HepG2 (cell line): ENCODE measurements around the gene MPO. TPM values are rescaled to one million over a fixed set of nuclear protein-coding genes. Genes with fewer than 3 reads are reported as not detected.
A peak's percentile ranks its signal among the peaks of the same experiment; 100 is the strongest.

Source experiments
- AGO2 ChIP-seq: fragments of 200-400 bp; formaldehyde crosslinking; optimal IDR thresholded peaks from 2 replicates; pipeline ENCODE3; 2017; ENCODE audit warnings: mild to moderate bottlenecking, low read depth, low read length, moderate library complexity
- AKAP8 ChIP-seq: sonication (generic); formaldehyde crosslinking; IDR thresholded peaks from 2 replicates; pipeline ENCODE4 v1.5.1; 2020; ENCODE audit warnings: mild to moderate bottlenecking, missing genetic modification reagents
- HNRNPLL ChIP-seq: fragments of 200-400 bp; formaldehyde crosslinking; IDR thresholded peaks from 2 replicates; pipeline ENCODE4 v1.6.1; 2017; ENCODE audit warnings: mild to moderate bottlenecking, low read depth, low read length; ENCODE audit not compliant: poor library complexity, severe bottlenecking
- JARID2 ChIP-seq: sonication (generic); formaldehyde crosslinking; IDR thresholded peaks from 2 replicates; pipeline ENCODE4 v1.8.1; 2023; ENCODE audit warnings: missing genetic modification reagents, inconsistent platforms; ENCODE audit not compliant: insufficient replicate concordance
- MATR3 ChIP-seq: sonication (generic); formaldehyde crosslinking; IDR thresholded peaks from 2 replicates; pipeline ENCODE4 v1.4.0; 2020; ENCODE audit warnings: missing genetic modification reagents
- MEIS2 ChIP-seq: sonication (generic); formaldehyde crosslinking; IDR thresholded peaks from 2 replicates; pipeline ENCODE4 v1.9.0; 2021; ENCODE audit warnings: mild to moderate bottlenecking, missing genetic modification reagents
- PHF20 ChIP-seq: sonication (generic); formaldehyde crosslinking; IDR thresholded peaks from 2 replicates; pipeline ENCODE4 v1.5.0; 2020; ENCODE audit warnings: mild to moderate bottlenecking, missing genetic modification reagents
- SIN3A ChIP-seq: IDR thresholded peaks from 2 replicates; pipeline ENCODE4 v1.6.1; 2011; ENCODE audit warnings: low read depth, mild to moderate bottlenecking, control low read depth, low read length, borderline replicate concordance
- SMAD3 ChIP-seq: sonication (generic); formaldehyde crosslinking; IDR thresholded peaks from 2 replicates; pipeline ENCODE4 v1.4.0; 2020; ENCODE audit warnings: missing genetic modification reagents
- SMARCC2 ChIP-seq: fragments of 450-650 bp; IDR thresholded peaks from 2 replicates; pipeline ENCODE4 v1.6.1; 2017; ENCODE audit warnings: antibody characterized with exemption, mild to moderate bottlenecking
- U2AF2 ChIP-seq: fragments of 200-400 bp; formaldehyde crosslinking; IDR thresholded peaks from 2 replicates; pipeline ENCODE4 v1.6.1; 2017; ENCODE audit warnings: low read depth, mild to moderate bottlenecking, low read length
- ZFP41 ChIP-seq: sonication (generic); formaldehyde crosslinking; IDR thresholded peaks from 2 replicates; pipeline ENCODE4 v1.4.0; 2020; ENCODE audit warnings: mild to moderate bottlenecking, missing genetic modification reagents, borderline replicate concordance
- ZFP82 ChIP-seq: sonication (generic); formaldehyde crosslinking; IDR thresholded peaks from 2 replicates; pipeline ENCODE4 v1.5.1; 2020; ENCODE audit warnings: mild to moderate bottlenecking, missing genetic modification reagents, borderline replicate concordance
- ZNF235 ChIP-seq: sonication (generic); formaldehyde crosslinking; IDR thresholded peaks from 2 replicates; pipeline ENCODE4 v1.8.1; 2023; ENCODE audit warnings: mild to moderate bottlenecking, missing genetic modification reagents, borderline replicate concordance
- ZNF329 ChIP-seq: sonication (generic); formaldehyde crosslinking; IDR thresholded peaks from 2 replicates; pipeline ENCODE4 v1.9.0; 2021; ENCODE audit warnings: low read depth, mild to moderate bottlenecking, missing genetic modification reagents
- ZNF501 ChIP-seq: sonication (generic); formaldehyde crosslinking; IDR thresholded peaks from 2 replicates; pipeline ENCODE4 v1.5.1; 2020; ENCODE audit warnings: mild to moderate bottlenecking, moderate library complexity, missing genetic modification reagents
- ZNF550 ChIP-seq: sonication (generic); formaldehyde crosslinking; IDR thresholded peaks from 2 replicates; pipeline ENCODE4 v1.4.0; 2020; ENCODE audit warnings: mild to moderate bottlenecking, missing genetic modification reagents, borderline replicate concordance
- ZNF577 ChIP-seq: sonication (generic); formaldehyde crosslinking; IDR thresholded peaks from 2 replicates; pipeline ENCODE4 v1.4.0; 2020; ENCODE audit warnings: mild to moderate bottlenecking, low read depth, missing genetic modification reagents, borderline replicate concordance
- ZNF788 ChIP-seq: sonication (generic); formaldehyde crosslinking; IDR thresholded peaks from 2 replicates; pipeline ENCODE4 v1.5.0; 2020; ENCODE audit warnings: mild to moderate bottlenecking, missing genetic modification reagents, borderline replicate concordance
- polyA plus RNA-seq, 8 experiments: library from polyadenylated mRNA; depleted of rRNA in 3 of 8; stranded (reverse) in 7 of 8; unstranded in 1 of 8; fragments of >200 nt; fragmentation: Illumina TruSeq in 4 of 8; extraction: Trizol in 4 of 8; gene quantifications; 2 replicates each; pipeline versions ENCODE4 v1.2.1 to v1.2.3, GENCODE V29; 2011 to 2016; ENCODE audit warnings: low read depth in 4 of 8, missing spikeins in 1 of 8, mixed read lengths in 1 of 8; ENCODE audit not compliant: insufficient read depth in 1 of 8
- total RNA-seq, 5 experiments: library from RNA; depleted of rRNA; stranded (reverse); fragments of >200 nt; fragmentation: Illumina TruSeq; extraction: Trizol; gene quantifications; 2 replicates each; pipeline ENCODE4 v1.2.3, GENCODE V29; 2016; ENCODE audit warnings: low read depth in 1 of 5
- TF ChIP-seq, protein P1 (sequence below): fragments of 450-650 bp; IDR thresholded peaks from 2 replicates; pipeline ENCODE4 v1.6.1; 2017; ENCODE audit warnings: mild to moderate bottlenecking
- TF ChIP-seq, protein P2 (sequence below): sonication (generic); formaldehyde crosslinking; conservative IDR thresholded peaks from 2 replicates; pipeline ENCODE4 v1.8.0; 2022; ENCODE audit warnings: mild to moderate bottlenecking, moderate library complexity, missing genetic modification reagents
- TF ChIP-seq, protein P3 (sequence below): sonication (generic); formaldehyde crosslinking; IDR thresholded peaks from 2 replicates; pipeline ENCODE4 v1.4.0; 2020; ENCODE audit warnings: mild to moderate bottlenecking, missing genetic modification reagents
- TF ChIP-seq, protein P4 (sequence below): sonication (generic); formaldehyde crosslinking; IDR thresholded peaks from 2 replicates; pipeline ENCODE4 v1.8.1; 2022; ENCODE audit warnings: mild to moderate bottlenecking, missing genetic modification reagents

Gene MPO
- total and polyA plus RNA-seq, 2 of the 13 experiments (the other 11 are each of a cell fraction or from before 2014, with no cell fraction given): not detected

DNA sequence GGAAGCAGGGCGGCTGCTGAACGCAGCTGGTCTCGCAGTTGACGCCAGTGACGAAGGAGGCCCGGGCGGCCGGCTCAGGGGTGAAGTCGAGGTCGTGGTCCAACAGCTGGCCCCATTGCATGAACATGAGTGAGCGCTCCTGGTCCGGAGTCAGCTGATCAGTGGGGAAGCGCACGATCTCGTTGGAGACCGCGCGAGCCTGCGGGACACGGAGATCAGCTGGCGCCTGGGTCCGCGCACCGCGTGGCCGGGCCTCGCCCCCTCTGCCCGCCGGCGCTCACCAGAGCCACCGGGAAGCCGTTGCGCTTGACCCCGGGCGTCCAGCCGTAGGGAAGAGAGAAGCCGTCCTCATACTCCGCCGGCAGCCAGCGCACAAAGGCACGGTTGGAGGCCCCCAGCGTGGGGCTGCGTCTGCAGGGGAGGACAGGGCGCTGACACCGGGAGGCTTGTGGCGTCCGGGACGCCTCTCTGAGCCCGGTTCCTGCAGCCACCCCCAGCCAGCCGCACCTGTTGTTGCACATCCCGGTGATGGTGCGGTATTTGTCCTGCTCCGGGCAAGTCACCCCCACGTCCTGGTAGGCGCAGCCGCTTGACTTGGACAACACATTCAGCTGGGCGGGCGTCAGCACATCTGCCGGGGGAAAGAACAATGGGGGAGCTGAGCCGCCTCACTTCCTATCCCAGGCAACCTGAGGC, 1.6 kb downstream of the MPO start (continued):
- TF ChIP-seq AKAP8 (CRISPR knock-in tag): no peak
- TF ChIP-seq ZNF788 (CRISPR knock-in tag): no peak
- TF ChIP-seq ZNF235 (CRISPR knock-in tag): no peak
- TF ChIP-seq ZFP82: no peak
- no peak for TF ChIP-seq SIN3A
- TF ChIP-seq, protein P1, sequence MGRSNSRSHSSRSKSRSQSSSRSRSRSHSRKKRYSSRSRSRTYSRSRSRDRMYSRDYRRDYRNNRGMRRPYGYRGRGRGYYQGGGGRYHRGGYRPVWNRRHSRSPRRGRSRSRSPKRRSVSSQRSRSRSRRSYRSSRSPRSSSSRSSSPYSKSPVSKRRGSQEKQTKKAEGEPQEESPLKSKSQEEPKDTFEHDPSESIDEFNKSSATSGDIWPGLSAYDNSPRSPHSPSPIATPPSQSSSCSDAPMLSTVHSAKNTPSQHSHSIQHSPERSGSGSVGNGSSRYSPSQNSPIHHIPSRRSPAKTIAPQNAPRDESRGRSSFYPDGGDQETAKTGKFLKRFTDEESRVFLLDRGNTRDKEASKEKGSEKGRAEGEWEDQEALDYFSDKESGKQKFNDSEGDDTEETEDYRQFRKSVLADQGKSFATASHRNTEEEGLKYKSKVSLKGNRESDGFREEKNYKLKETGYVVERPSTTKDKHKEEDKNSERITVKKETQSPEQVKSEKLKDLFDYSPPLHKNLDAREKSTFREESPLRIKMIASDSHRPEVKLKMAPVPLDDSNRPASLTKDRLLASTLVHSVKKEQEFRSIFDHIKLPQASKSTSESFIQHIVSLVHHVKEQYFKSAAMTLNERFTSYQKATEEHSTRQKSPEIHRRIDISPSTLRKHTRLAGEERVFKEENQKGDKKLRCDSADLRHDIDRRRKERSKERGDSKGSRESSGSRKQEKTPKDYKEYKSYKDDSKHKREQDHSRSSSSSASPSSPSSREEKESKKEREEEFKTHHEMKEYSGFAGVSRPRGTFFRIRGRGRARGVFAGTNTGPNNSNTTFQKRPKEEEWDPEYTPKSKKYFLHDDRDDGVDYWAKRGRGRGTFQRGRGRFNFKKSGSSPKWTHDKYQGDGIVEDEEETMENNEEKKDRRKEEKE: no peak
- TF ChIP-seq, protein P2, sequence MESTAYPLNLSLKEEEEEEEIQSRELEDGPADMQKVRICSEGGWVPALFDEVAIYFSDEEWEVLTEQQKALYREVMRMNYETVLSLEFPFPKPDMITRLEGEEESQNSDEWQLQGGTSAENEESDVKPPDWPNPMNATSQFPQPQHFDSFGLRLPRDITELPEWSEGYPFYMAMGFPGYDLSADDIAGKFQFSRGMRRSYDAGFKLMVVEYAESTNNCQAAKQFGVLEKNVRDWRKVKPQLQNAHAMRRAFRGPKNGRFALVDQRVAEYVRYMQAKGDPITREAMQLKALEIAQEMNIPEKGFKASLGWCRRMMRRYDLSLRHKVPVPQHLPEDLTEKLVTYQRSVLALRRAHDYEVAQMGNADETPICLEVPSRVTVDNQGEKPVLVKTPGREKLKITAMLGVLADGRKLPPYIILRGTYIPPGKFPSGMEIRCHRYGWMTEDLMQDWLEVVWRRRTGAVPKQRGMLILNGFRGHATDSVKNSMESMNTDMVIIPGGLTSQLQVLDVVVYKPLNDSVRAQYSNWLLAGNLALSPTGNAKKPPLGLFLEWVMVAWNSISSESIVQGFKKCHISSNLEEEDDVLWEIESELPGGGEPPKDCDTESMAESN (CRISPR knock-in tag): no peak
- TF ChIP-seq, protein P3, sequence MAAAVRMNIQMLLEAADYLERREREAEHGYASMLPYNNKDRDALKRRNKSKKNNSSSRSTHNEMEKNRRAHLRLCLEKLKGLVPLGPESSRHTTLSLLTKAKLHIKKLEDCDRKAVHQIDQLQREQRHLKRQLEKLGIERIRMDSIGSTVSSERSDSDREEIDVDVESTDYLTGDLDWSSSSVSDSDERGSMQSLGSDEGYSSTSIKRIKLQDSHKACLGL: peak; percentile 41; the same call in 1 of the 2 replicates
- TF ChIP-seq ZNF550 (CRISPR knock-in tag): no peak
- no peak for TF ChIP-seq SMAD3 (CRISPR knock-in tag)
- TF ChIP-seq ZNF501 (CRISPR knock-in tag): peak; percentile 36; the same call in 1 of the 2 replicates
- no peak for TF ChIP-seq AGO2
- TF ChIP-seq U2AF2: no peak
- peak; percentile 33; the same call in 1 of the 2 replicates for TF ChIP-seq MEIS2 (CRISPR knock-in tag)
- no peak for TF ChIP-seq ZNF329
- no peak for TF ChIP-seq MATR3 (CRISPR knock-in tag)
- TF ChIP-seq, protein P4, sequence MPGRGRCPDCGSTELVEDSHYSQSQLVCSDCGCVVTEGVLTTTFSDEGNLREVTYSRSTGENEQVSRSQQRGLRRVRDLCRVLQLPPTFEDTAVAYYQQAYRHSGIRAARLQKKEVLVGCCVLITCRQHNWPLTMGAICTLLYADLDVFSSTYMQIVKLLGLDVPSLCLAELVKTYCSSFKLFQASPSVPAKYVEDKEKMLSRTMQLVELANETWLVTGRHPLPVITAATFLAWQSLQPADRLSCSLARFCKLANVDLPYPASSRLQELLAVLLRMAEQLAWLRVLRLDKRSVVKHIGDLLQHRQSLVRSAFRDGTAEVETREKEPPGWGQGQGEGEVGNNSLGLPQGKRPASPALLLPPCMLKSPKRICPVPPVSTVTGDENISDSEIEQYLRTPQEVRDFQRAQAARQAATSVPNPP (CRISPR knock-in tag): no peak
- peak; percentile 21 for TF ChIP-seq HNRNPLL
- TF ChIP-seq ZFP41 (CRISPR knock-in tag): no peak
- TF ChIP-seq PHF20 (CRISPR knock-in tag): 0 out of 2 replicates have a peak, but pooled peaks have one; percentile 35
- no peak for TF ChIP-seq SMARCC2
- TF ChIP-seq ZNF577 (CRISPR knock-in tag): no peak
- TF ChIP-seq JARID2 (CRISPR knock-in tag): no peak
